Lung (tissue), 12 donors: Measurements from ENCODE around the gene CCL4L2. TPM values are rescaled to one million over a fixed set of nuclear protein-coding genes. Genes with fewer than 3 reads are reported as not detected.
"Not testable (repeated sequence)": the region's sequence is repeated elsewhere in the genome, so short reads cannot be mapped to it uniquely, and the experiment has no call there.

Experiments
- ATAC-seq: fragments of 200-7000 bp; cut with Tn5 transposase; one replicate; pipeline ENCODE4 v1.9.1; 2020; ENCODE audit warnings: moderate number of reproducible peaks; ENCODE audit not compliant: insufficient read depth, low FRiP score
- DNase-seq, 3 donors: peaks; one replicate each; pipeline ENCODE4 v3.0.0-alpha.2; 2013 to 2017
- H3K27ac ChIP-seq, 2 donors: one replicate each; pipeline ENCODE4 v1.5.1; 2013; ENCODE audit warnings: mild to moderate bottlenecking in 2 of 2, moderate library complexity in 2 of 2, control low read depth in 1 of 2, inconsistent platforms in 1 of 2, low read depth in 1 of 2, low read length in 1 of 2
- H3K27me3 ChIP-seq, 3 donors: one replicate each; pipeline ENCODE4 v1.5.1; 2013; ENCODE audit warnings: low read length in 2 of 3; ENCODE audit not compliant: control insufficient read depth in 3 of 3, insufficient read depth in 3 of 3
- H3K36me3 ChIP-seq, 4 donors: one replicate each; pipeline ENCODE4 v1.5.1; 2013; ENCODE audit warnings: low read length in 4 of 4, mild to moderate bottlenecking in 1 of 4, moderate library complexity in 1 of 4; ENCODE audit not compliant: control insufficient read depth in 4 of 4, insufficient read depth in 4 of 4
- H3K4me1 ChIP-seq, 5 donors: one replicate each; pipeline ENCODE4 v1.5.1; 2013; ENCODE audit warnings: low read length in 5 of 5, mild to moderate bottlenecking in 2 of 5, moderate library complexity in 1 of 5; ENCODE audit not compliant: control insufficient read depth in 5 of 5, insufficient read depth in 5 of 5
- H3K4me3 ChIP-seq: one replicate; pipeline ENCODE4 v1.5.1; 2013; ENCODE audit warnings: mild to moderate bottlenecking, control low read depth, moderate library complexity
- H3K9ac ChIP-seq, 2 donors: one replicate each; pipeline ENCODE4 v1.5.1; 2013; ENCODE audit warnings: low read length in 2 of 2, control low read depth in 1 of 2; ENCODE audit not compliant: insufficient read depth in 1 of 2
- H3K9me3 ChIP-seq, 4 donors: one replicate each; pipeline ENCODE4 v1.5.1; 2013; ENCODE audit warnings: low read length in 3 of 4, mild to moderate bottlenecking in 1 of 4, moderate library complexity in 1 of 4; ENCODE audit not compliant: control insufficient read depth in 4 of 4, insufficient read depth in 3 of 4
- CTCF ChIP-seq: IDR thresholded peaks from 2 replicates; pipeline ENCODE4 v1.5.1; 2012; ENCODE audit warnings: mild to moderate bottlenecking; ENCODE audit errors: control extremely low read depth, extremely low read depth
- WGBS, 2 donors: extraction: QIAGEN DNeasy Blood & Tissue Kit; methylation state at CpG; one replicate each; pipeline ENCODE4 v1.1.7; 2013; 5-methylcytosine and 5-hydroxymethylcytosine counted together
- polyA plus RNA-seq, 2 donors: library from polyadenylated mRNA; stranded (reverse); fragments of 200-250 nt; gene quantifications; one replicate each; pipeline ENCODE4 v1.2.1, GENCODE V29; 2013
- total RNA-seq, 2 donors: library from RNA; depleted of rRNA in 1 of 2; stranded (reverse); fragments of >200 nt in 1 of 2; gene quantifications; one replicate each; pipeline ENCODE4 v1.2.1, GENCODE V29; 2014 to 2021
- donor health status: control.
- donor health status: control.
- donor health status: Bipolar disorder and iron deficiency.
- donor health status: healthy.
- donor health status: DM: yes; HTN: yes; CAD: no.

Gene CCL4L2
- total and polyA plus RNA-seq, 4 donors = 4.5 to 125 (median 31.4) TPM

DNA sequence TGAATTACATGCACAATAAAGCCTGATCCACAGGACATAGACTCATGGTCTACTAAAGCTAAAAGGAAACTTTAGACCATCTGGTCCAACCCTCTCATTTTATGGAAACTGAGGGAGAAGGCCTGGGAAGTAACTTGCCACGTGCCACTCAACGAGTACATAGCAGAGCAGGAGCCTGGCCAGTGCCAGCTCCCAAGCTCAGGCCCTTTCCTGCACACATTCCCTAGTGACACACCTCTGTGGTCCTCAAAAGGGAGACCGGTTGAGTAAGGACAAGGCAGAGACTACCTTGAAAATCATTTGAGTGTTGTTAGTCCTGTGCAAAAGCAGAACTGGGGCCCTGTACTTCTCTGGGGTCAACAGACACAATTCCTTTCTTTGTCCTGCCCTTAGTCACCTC, 2.8 kb downstream of the CCL4L2 start:
- no peaks in the 10 kb centered on the region for H3K36me3 ChIP-seq
- no peak overlapping the region for H3K27ac ChIP-seq
- ATAC-seq = no peak
- no peak for DNase-seq
- H3K27me3 ChIP-seq = peaks cover 0 to 10% (median 0%) of the 10 kb centered on the region in 3 donors
- H3K4me3 ChIP-seq = no peak overlapping the region
- no peak for TF ChIP-seq CTCF
- WGBS, 2 donors = 78 to 80% methylated on average over 3 of the region's 3 CpGs
- no peaks in the 10 kb centered on the region for H3K9me3 ChIP-seq
- peaks cover 0 to 1% (median 0%) of the 10 kb centered on the region in 5 donors for H3K4me1 ChIP-seq
- no peak overlapping the region for H3K9ac ChIP-seq

- no peak overlapping the region for H3K9ac ChIP-seq
- H3K27me3 ChIP-seq = peaks cover 0 to 10% (median 0%) of the 10 kb centered on the region in 3 donors
- no peak overlapping the region for H3K4me3 ChIP-seq
- peaks cover 0 to 6% (median 0%) of the 10 kb centered on the region in 4 donors for H3K9me3 ChIP-seq
- H3K27ac ChIP-seq = no peak overlapping the region
- no peaks in the 10 kb centered on the region for H3K36me3 ChIP-seq
- peaks cover 0 to 1% (median 0%) of the 10 kb centered on the region in 5 donors for H3K4me1 ChIP-seq
- no peak for TF ChIP-seq CTCF
- DNase-seq (no peak), ATAC-seq (no peak)
Measured at GRCh38 chr17:36214918-36215317, 4.1 kb downstream of the CCL4L2 start.

GRCh38 chr17:36215406-36216308, 4.8 kb downstream of the CCL4L2 start:
- DNase-seq, ATAC-seq, H3K4me1 ChIP-seq, H3K27ac ChIP-seq, H3K9me3 ChIP-seq, H3K36me3 ChIP-seq, H3K27me3 ChIP-seq, H3K9ac ChIP-seq, H3K4me3 ChIP-seq: not testable (repeated sequence)
- WGBS, 2 donors = 57 to 67% methylated on average over 6 to 7 of the region's 7 CpGs

DNA sequence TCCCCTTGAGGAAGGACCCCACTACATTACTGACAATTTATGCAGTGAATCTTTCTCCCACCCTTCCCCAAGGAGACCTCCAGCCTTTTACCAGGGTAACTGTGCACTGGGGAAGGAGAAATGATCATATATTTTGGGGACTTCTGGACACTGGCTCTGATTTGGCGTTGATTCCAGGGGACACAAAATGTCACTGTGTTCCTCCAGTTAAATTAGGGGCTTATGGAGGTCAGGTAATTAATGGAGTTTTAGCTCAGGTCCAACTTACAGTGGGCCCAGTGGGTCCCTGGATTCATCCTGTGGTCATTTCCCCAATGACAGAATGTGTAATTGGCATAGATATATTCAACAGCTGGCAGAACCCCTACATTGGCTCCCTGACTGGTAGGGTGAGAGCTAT, 8.7 kb downstream of the CCL4L2 start:
- H3K4me3 ChIP-seq, H3K4me1 ChIP-seq, ATAC-seq, H3K27ac ChIP-seq, H3K9me3 ChIP-seq, H3K36me3 ChIP-seq, H3K27me3 ChIP-seq, H3K9ac ChIP-seq, DNase-seq: not testable (repeated sequence)
- WGBS, 2 donors = 91 to 100% methylated on average over 1 of the region's 1 CpG

- not testable (repeated sequence) for H3K9ac ChIP-seq, H3K27ac ChIP-seq, H3K4me3 ChIP-seq, DNase-seq, H3K27me3 ChIP-seq, H3K4me1 ChIP-seq, ATAC-seq, H3K36me3 ChIP-seq, H3K9me3 ChIP-seq
- 81 to 84% methylated on average over 3 of the region's 3 CpGs for WGBS, 2 donors
Measured at GRCh38 chr17:36220737-36221580, 10.1 kb downstream of the CCL4L2 start.

DNA sequence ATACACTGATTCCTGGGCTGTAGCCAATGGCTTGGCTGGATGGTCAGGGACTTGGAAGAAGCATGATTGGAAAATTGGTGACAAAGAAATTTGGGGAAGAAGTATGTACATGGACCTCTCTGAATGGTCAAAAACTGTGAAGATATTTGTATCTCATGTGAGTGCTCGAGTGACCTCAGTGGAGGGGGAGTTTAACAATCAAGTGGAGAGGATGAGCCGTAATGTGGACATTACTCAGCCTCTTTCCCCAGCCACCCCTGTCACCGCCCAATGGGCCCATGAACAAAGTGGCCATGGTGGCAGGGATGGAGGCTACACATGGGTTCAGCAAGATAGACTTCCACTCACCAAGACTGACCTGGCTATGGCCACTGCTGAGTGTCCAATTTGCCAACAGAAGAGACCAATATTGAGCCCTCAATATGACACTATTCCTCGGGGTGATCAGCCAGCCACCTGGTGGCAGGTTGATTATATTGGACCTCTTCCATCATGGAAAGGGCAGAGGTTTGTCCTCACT, 10.8 kb downstream of the CCL4L2 start:
- 89 to 96% methylated on average over 4 of the region's 4 CpGs for WGBS, 2 donors
- H3K27me3 ChIP-seq, H3K27ac ChIP-seq, H3K4me3 ChIP-seq, H3K9ac ChIP-seq, H3K36me3 ChIP-seq, ATAC-seq, H3K4me1 ChIP-seq, DNase-seq, H3K9me3 ChIP-seq: not testable (repeated sequence)
